Right lobe of liver (tissue), 4 donors: ENCODE data around the gene CDK17.

Source experiments
- CTCF ChIP-seq, 4 donors: fragments of 200-600 bp in 3 of 4; fragments of 450-650 bp in 1 of 4; IDR thresholded peaks; one replicate each; pipeline versions ENCODE4 v1.5.1 to v1.8.0; 2016 to 2022; ENCODE audit warnings: antibody characterized with exemption in 4 of 4, mild to moderate bottlenecking in 2 of 4
- POLR2A ChIP-seq: fragments of 450-650 bp; IDR thresholded peaks from one replicate; pipeline ENCODE4 v1.6.1; 2017; ENCODE audit warnings: antibody characterized with exemption, mild to moderate bottlenecking
- donor health status: DM: no; HTN: no; CAD: no.
- donor health status: DM: no; HTN: no; CAD: no.
- donor health status: DM: no; HTN: yes; CAD: no.

GRCh38 chr12:96437171-96437445 is 36.9 kb upstream of the CDK17 start:
- TF ChIP-seq POLR2A, result no peak
- no peak for TF ChIP-seq CTCF (IDR thresholded peaks at IDR 0.05)
